COLO668 (cell line): Measurements from ENCODE around the gene SET.
"Not testable (repeated sequence)": the region's sequence is repeated elsewhere in the genome, so short reads cannot be mapped to it uniquely, and the experiment has no call there.

Experiments used
- DNase-seq: peaks from one replicate; lab custom pipeline; 2025; ENCODE audit not compliant: unreplicated experiment; lab: John Stamatoyannopoulos, UW

The SET gene, protein sequence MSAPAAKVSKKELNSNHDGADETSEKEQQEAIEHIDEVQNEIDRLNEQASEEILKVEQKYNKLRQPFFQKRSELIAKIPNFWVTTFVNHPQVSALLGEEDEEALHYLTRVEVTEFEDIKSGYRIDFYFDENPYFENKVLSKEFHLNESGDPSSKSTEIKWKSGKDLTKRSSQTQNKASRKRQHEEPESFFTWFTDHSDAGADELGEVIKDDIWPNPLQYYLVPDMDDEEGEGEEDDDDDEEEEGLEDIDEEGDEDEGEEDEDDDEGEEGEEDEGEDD

DNA sequence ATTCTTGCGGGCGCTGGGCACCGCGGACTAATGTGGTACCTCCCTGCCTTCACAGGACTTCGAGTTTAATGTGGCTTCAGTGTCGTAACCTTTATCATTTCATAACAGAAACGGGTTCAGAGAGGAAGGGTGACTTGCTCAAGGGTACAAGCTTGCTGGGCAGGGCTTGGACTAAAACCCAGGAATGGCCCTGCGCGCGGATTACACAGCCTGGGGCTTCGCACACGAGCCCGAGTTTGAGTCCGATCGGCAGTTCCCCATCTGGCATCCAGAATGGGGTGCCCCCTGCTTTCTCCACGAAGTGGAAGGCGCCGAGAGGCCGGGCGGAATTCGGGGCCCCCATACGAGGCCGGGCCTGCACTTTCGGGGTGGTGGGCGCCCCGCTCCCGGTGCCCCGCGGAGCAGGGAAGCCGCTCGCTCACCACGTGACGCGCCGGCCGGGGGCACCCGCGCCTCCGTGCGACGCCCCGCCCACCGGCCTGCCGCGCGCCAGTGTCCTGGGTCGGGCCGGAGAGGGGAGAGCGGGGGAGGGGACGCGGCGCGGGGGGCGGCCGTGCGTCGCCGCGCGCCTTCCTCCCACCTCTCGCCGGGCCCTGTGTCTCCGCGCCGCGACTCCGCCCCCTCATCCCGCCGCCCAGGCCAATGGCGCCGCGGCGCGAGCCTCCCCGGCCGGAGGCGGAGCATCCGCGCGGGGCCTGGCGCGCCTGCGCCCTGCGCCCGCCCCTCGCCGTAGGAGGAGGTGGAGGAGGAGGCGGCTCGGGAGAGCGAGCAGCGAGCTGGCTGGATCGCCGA is at the start of gene SET:
SET (plus strand) TSS at position 722 of the 792 bp plus-strand sequence. CDS start 361 bp downstream, outside the sequence.
- peak; percentile 98 for DNase-seq

DNA sequence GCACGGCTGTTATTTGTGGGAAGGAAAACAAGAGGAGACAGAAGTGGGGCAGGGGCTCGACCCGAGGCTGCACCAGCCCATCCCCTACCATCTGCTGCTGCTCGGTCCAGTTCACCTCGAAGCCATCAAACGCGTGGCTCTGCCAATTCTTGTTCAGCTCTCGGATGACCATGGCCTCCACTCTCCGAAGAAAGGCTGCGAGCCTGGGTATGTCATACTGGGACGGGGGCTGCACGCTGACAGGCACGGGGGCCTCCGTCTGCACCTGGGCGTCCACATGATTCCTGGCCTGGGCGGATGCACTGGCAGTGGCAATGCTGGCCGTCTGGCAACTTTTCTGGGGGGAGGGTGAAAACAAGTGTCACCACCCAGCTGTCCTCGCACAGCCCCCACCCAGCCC is 48.4 kb upstream of the SET start:
- no peak for DNase-seq

DNA sequence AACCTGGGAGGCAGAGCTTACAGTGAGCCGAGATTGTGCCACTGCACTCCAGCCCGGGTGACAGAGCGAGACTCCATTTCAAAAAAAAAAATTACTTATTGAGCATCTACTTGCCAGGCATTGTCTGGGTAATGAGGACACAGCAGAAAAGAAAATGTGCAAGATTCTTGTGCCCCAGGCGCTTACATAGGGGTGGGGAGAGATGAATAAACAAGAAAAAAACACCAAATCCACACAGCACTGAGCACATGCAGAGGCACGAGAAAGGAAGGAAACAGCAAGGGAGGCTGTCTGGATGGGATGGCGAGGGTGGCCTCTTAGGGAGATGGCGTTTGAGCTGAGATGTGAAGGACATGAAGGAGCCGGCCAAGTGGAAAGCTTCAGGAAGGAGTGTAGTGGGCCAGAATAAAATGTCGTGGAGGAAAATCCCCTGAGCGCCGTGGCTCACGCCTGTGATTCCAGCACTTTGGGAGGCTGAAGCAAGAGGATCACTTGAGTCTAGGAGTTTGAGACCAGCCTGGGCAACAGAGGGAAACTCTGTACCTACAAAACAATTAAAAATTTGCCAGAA is 46.3 kb upstream of the SET start:
- DNase-seq = no peak

DNA sequence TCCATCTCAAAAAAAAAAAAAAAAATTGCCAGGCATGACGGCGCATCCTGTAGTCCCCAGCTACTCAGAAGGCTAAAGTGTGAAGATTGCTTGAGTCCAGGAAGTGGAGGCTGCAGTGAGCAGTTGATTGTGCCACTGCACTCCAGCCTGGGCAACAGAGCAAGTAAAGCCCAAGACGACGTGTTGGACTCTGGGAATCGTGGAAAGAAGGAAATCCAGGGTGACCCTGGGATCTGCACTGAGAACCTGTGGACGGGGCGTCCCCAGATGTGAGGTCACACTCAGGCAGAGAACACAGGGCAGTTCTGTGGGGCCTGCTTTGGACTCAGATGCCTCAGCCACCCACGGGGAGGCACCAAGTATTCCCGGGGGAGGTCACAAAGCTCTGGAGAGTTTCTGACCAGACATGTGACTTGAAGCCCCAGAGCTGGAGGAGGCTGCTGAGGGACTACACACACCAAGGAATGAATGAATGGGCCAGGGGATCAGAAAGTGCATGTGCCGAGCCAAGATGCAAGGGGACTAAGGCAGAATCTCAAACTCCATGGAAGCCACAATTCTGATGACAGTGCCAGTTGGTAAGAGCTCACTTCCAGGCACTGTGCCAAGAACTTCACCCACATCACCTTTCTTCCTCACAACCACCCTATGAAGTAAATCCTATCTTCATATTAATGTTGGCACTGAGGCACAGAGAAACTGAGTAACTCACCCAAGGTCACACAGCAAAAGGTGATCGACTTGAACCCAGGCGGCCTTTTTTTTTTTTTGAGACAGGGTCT is 45.3 kb upstream of the SET start:
- no peak for DNase-seq

DNA sequence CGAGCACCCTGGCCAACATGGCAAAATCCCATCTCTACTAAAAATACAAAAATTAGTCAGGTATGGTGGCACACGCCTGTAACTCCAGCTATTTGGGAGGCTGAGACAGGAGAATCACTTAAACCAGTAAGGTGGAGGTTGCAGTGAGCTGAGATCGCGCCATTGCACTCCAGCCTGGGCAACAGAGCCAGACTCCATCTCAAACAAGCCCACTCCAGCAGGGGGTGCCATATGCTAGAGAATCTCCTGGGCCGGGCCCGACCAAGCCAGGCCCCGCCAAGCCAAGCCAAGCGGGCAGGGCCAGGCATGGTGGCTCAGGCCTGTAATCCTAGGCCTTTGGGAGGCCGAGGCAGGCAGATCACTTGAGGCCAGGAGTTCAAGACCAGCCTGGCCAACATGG is 40.8 kb upstream of the SET start:
- peak; percentile 37 for DNase-seq

DNA sequence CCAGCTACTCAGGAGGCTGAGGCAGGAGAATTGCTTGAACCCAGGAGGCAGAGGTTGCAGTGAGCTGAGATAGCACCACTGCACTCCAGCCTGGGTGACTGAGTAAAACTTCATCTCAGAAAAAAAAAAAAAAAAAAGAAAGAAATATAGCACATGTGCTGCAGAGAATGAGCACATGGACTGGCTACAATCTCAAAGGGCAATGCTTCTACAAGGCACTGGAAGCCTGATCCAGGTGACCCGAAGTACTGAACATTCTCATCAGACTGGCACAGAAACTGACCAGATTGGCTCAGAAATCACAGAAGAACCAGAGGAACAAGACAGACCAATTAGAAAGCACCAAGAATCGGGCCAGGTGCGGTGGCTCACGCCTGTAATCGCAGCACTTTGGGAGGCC is 37.2 kb upstream of the SET start:
- no peak for DNase-seq

DNA sequence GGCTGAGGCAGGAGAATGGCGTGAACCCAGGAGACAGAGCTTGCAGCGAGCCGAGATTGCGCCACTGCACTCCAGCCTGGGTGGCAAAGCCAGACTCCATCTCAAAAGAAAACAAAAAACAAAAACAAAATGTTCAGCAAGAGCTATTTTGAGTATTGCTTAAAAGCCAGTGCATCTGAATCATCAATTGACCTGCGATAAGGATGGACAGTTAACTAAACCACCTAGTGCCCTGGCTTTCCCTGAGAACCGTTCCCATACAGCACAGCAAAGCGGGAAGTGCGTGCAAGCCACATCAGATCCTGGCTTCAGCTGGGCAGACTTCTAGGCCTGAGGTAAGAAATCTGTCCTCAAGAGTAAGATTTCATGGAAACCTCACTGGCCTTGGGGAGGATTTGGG is 35.1 kb upstream of the SET start:
- DNase-seq = no peak

DNA sequence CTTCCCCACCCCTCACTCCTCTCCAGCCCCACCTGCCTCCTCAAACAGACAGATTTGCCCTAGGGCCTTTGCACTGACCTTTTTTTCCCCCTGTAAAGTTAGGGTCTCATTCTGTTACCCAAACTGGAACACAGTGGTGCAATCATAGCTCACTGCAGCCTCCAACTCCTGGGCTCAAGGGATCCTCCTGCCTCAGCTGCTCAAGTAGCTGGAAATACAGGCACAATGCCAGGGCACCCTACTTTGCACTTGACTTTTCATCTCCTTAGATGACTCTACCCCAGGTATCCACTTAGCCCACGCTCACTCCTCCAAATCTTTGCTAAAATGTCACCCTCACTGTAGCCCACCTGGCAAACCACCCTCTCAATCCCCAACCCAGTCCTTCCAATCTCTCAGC is 34.5 kb upstream of the SET start:
- no peak for DNase-seq

DNA sequence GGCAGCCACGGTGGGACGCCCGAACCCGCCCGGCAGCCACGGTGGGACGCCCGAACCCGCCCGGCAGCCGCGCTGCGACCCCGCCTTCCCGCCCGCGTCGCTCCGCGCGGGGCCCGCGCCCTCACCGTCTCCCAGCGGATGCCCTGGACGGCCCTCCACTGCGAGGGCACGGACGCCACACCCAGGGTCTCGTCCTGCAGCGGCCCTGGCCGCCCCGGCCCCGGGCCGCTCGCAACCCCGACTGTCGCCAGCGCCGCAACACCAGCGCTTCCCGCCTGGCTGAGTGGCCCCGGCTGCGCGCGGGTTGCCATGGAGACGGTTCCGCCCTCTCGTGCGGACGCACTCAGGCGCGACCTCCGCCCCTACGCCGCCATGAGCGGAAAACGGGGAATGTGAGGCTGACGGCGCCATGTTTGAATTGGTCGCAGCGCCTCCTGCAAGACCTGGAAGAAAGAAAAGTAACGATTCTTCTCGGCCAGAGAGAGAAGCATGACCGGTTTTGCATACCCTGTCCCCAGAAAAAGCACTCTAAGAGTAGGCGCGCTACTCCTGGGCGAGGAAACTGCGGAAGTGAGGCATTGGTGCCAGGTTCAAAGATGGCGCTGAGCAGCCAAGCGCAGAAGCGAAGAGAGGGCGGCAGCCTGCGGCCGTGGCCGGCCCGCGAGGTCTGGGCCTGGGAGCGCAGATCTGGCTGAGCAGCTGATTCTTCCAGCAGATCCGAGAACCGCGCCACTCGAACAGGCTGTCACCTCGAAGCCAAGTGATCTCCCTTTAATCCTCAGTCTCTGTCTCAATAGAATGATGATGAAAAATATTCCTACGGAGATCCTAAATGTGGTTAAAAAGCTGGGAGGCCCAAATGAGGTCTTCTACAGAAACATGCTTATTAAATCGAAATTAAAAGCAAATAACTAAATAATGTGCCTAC is 32.3 kb upstream of the SET start, which contains the start of gene DYNC2I2:
DYNC2I2 (minus strand) TSS at position 432 of the 928 bp plus-strand sequence; CDS start at position 311, 121 bp downstream.
- peak; percentile 88 for DNase-seq

DNA sequence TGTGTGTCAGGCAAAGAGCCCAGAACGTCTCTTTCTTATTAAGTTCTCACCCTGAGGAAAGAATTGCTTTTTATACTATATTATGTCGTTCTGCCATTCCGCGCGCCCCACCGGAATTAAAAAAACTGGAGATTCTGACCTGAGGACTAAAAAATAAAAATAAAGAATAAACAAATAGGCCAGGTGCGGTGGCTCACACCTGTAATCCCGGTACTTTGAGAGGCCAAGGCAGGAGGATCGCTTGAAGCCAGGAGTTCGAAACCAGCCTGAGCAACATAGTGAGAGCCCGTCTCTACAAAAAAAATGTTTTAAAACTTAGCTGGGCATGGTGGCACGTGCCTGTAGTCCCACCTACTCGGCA is 31.7 kb upstream of the SET start:
- no peak for DNase-seq

DNA sequence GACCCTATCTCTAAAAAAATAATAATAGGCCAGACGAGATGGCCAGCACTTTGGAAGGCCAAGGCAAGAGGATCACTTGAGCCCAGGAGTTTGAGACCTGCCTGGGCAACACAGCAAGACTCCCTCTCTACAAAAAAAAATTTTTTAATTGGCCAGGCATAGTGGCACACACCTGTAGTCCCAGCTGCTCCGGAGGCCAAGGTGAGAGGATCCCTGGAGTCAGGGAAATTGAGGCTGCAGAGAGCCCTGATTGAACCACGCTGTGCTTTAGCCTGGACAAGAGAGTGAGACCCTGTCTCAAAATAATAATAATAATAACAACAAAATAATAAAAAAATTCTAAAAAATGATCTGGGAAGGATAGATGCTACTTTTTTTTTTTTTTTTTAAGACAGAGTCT is 31.2 kb upstream of the SET start:
- DNase-seq = no peak

DNA sequence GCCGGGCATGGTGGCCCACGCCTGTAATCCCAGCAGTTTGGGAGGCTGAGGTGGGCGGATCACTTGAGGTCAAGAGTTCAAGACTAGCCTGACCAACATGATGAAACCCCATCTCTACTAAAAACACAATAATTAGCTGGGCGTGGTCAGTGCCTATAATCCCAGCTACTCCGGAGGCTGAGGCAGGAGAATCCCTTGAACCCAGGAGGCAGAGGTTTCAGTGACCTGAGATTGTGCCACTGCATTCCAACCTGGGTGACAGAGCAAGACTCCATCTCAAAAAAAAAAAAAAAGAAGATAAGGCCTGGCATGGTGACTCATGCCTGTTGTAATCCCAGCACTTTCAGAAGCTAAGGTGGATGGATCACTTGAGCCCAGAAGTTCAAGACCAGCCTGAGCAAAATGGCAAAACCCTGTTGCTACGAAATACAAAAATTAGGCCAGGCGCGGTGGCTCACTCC is 22.5 kb upstream of the SET start:
- DNase-seq = not testable (repeated sequence)

DNA sequence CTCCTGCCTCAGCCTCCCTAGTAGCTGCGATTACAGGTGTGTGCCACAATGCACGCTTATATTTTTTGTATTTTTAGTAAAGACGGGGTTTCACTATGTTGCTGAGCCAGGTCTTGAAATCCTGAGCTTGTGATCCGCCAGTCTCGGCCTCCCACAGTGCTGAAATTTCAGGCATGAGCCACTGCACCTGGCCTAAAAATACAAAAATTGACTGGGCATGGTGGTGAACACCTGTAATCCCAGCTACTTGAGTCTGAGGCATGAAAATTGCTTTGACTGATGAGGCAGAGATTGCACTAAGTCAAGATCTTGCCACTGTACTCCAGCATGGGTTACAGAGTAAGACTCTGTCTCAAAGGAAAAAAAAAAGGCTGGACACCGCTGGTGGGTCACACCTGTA is 19.2 kb upstream of the SET start:
- no peak for DNase-seq

DNA sequence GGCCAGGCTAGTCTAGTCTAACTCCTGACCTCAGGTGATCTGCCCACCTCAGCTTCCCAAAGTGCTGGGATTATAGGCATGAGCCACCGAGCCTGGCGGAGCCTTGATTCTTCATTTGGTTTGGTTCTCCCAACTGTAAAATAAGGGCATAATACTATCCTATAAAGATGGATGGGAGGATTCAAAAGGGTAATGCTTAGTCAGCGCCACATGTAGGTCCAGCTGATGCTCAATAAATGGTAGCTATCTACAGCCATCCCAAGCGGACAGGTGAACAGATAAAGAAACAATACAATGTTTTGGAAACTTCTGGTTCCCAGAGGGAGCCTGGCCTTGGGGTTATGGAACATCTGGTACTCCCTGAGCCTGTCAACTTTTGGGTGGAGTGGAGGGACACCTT is 13.6 kb upstream of the SET start:
- DNase-seq = no peak

DNA sequence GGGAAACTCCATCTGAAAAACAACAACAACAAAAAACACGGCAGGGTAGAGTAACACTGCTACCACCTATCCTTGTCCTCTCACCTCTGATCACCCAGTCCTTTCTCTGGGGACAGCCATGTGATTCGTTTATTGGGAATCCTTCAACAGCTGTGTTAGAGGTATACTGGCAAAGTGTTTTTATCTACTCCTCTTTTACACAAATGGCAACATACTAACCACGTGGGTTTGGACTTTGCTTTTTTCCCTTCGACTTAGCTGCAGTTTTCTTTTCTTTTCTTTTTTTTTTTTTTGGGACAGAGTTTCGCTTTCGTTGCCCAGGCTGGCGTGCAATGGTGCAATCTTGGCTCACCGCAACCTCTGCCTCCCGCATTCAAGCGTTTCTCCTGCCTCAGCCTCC is 11.2 kb upstream of the SET start:
- no peak for DNase-seq

DNA sequence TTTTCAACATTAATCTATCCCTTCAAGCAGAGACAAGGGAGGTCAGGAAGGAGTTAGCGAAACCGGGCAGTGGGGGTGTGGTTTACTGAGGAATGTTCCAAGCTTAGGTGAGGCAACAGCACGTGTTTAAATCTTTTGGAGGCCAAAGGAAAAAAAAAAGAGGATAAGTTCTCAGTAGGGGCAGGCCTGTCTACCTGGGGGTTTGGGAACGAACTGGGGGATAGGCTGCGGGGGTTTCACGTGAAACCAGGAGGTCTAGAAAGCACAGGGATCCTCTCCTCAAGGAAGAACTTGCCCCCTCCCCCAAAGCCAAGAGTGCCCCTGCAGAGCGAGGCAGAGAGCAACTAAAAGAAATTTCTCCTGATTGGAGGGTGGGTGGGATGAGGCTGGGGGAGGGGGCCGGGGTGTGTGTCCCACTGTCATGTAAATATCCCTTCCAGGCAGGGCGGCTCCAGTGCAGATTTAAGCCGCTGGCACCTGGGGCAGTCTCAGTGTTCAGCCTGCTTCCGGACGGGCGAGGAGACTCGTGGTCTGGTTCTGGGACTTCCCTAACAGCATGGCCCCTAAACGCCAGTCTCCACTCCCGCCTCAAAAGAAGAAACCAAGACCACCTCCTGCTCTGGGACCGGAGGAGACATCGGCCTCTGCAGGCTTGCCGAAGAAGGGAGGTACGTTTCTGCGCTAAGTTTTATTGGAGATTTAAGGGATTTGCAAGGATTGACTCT is 5.5 kb upstream of the SET start:
- peak; percentile 61 for DNase-seq

DNA sequence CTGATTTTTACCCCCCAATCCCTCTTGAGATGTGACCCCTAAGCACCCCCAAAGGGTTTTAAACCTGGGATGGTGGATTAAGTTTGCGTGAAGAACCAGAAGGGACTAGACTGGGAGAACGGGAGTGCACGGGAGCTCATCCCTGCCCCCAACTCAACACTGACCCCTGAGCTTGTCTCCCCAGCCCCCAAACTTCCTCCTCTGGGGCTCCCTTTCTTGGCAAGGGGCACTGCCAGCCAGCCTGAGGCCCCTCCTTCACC is 5.0 kb upstream of the SET start:
- DNase-seq = no peak

DNA sequence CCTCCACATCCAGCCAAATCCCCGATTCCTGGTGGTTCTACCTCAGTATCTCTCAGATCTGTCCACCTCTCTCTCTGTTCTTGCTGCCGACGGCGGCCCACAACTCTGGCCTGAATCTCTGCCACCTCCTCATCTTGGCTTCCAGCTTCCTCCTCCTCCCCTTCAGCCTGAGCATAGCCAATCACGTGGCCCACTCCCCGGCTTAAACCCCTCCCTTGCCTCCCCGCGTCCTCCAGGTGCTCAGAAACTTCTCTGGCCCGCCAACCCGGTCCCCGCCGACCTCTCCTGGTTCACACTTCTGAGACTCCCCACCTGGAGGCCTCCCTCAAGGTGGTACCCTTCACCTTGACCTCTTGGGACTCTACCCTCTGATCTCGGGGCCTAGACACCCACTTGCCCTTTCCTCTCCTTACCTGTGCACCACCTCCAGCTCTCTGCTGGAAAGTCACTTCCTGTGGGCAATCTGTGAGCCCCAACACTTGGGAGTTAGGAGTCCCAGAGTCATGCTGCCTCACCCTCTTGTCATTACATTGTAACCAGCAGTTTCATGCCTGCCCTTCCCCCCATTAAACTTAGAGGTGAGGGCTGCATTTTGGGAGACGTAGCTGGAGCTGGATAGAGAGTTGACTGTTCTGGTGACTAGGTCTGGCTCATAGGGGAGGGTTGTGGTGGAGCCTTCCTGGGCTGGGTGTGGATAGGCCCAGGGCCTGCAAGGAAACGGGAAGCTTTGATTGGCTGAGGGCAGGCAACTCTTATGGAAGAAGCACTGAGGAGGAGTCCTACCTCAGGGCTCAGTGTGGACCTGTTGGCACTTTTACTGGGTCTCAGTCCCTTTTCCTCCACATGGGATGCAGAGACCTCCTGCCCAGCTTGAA is 4.5 kb upstream of the SET start:
- DNase-seq = peak; percentile 84
